HG02610 (cell line): ENCODE results near the gene ANKFN1.

Experiments used
- ATAC-seq: cut with Tn5 transposase; IDR thresholded peaks from one replicate; pipeline ENCODE4 v1.9.1; 2021; ENCODE audit warnings: mild to moderate bottlenecking, moderate library complexity; ENCODE audit not compliant: unreplicated experiment

The ANKFN1 gene

GRCh38 chr17:56425483-56425882 is 272.2 kb downstream of the ANKFN1 start:
- no peak for ATAC-seq

- no peak for ATAC-seq
Measured at GRCh38 chr17:56426901-56427300, 273.6 kb downstream of the ANKFN1 start.

- ATAC-seq: no peak
Measured at GRCh38 chr17:56431736-56432135, 278.5 kb downstream of the ANKFN1 start.

- no peak for ATAC-seq
Measured at GRCh38 chr17:56432443-56432842, 279.2 kb downstream of the ANKFN1 start.

GRCh38 chr17:56434610-56435009 is 281.3 kb downstream of the ANKFN1 start:
- no peak for ATAC-seq

GRCh38 chr17:56436142-56436541 is 282.9 kb downstream of the ANKFN1 start:
- ATAC-seq: no peak

GRCh38 chr17:56440419-56440818 is 287.1 kb downstream of the ANKFN1 start:
- no peak for ATAC-seq

GRCh38 chr17:56441308-56441707 is 288.0 kb downstream of the ANKFN1 start:
- ATAC-seq: no peak

- ATAC-seq: no peak
Measured at GRCh38 chr17:56445692-56446411, 292.6 kb downstream of the ANKFN1 start.

GRCh38 chr17:56447171-56447570 is 293.9 kb downstream of the ANKFN1 start:
- no peak for ATAC-seq

- ATAC-seq: no peak
Measured at GRCh38 chr17:56448371-56448770, 295.1 kb downstream of the ANKFN1 start.

GRCh38 chr17:56449176-56449575 is 295.9 kb downstream of the ANKFN1 start:
- no peak for ATAC-seq

GRCh38 chr17:56451629-56452028 is 298.4 kb downstream of the ANKFN1 start:
- no peak for ATAC-seq

GRCh38 chr17:56452461-56452860 is 299.2 kb downstream of the ANKFN1 start:
- ATAC-seq: no peak

- no peak for ATAC-seq
Measured at GRCh38 chr17:56457501-56457900, 304.2 kb downstream of the ANKFN1 start.

GRCh38 chr17:56465886-56466285 is 312.6 kb downstream of the ANKFN1 start:
- ATAC-seq: no peak

- no peak for ATAC-seq
Measured at GRCh38 chr17:56468840-56469239, 315.6 kb downstream of the ANKFN1 start.

GRCh38 chr17:56471696-56472095 is 318.4 kb downstream of the ANKFN1 start:
- ATAC-seq: no peak

GRCh38 chr17:56475116-56475515 is 321.8 kb downstream of the ANKFN1 start:
- ATAC-seq: no peak

- no peak for ATAC-seq
Measured at GRCh38 chr17:56478836-56479447, 325.7 kb downstream of the ANKFN1 start.

GRCh38 chr17:56480501-56480900 is 327.2 kb downstream of the ANKFN1 start:
- ATAC-seq: no peak

GRCh38 chr17:56481659-56482058 is 328.4 kb downstream of the ANKFN1 start:
- ATAC-seq: no peak

GRCh38 chr17:56482229-56482628 is 329.0 kb downstream of the ANKFN1 start:
- ATAC-seq: no peak
